ENCODE measurements around the gene FOXD1. TPM values are rescaled to one million over a fixed set of nuclear protein-coding genes. Genes with fewer than 3 reads are reported as not detected.

The FOXD1 gene
- total RNA-seq, 4 donors from 2014 or later: 0.48 to 3.5 (median 1.5) TPM; not detected in 1

- Histone ChIP-seq H3K4me3 (no peak overlapping the region), H3K9me3 (no peaks in the 10 kb centered on the region), H3K36me3 (no peaks in the 10 kb centered on the region), H3K27me3 (peaks cover 0 to 63% (median 0%) of the 10 kb centered on the region in 4 donors), H3K4me1 (peaks cover 0 to 20% (median 5%) of the 10 kb centered on the region in 3 donors), H3K27ac (no peak overlapping the region)
- DNase-seq: no peak
- no peak for TF ChIP-seq POLR2A (IDR thresholded peaks at IDR 0.05)
- no peak for TF ChIP-seq CTCF (IDR thresholded peaks at IDR 0.05)
- intact Hi-C loops (cut with DNase I): no loop called here
- 12 to 38% methylated on average over 5 of the region's 5 CpGs for WGBS, 2 donors
Observed at GRCh38 chr5:73424556-73424977, 24.0 kb downstream of the FOXD1 start.

- WGBS, 2 donors: 57 to 88% methylated on average over 1 of the region's 1 CpG
- no peaks in the 10 kb centered on the region for H3K9me3 ChIP-seq
- no peak for TF ChIP-seq CTCF (IDR thresholded peaks at IDR 0.05)
- TF ChIP-seq POLR2A (IDR thresholded peaks at IDR 0.05): no peak
- H3K36me3 ChIP-seq: no peaks in the 10 kb centered on the region
- no peak overlapping the region for H3K27ac ChIP-seq
- no peak for DNase-seq
- H3K4me3 ChIP-seq: no peak overlapping the region
- H3K4me1 ChIP-seq: peaks cover 0 to 32% (median 10%) of the 10 kb centered on the region in 3 donors
- intact Hi-C loops (cut with DNase I): no loop called here
- H3K27me3 ChIP-seq: peaks cover 0 to 78% (median 3%) of the 10 kb centered on the region in 4 donors
Observed at GRCh38 chr5:73422164-73422563, 26.4 kb downstream of the FOXD1 start.

GRCh38 chr5:73420666-73421065 is 27.9 kb downstream of the FOXD1 start:
- intact Hi-C loops (cut with DNase I): no loop called here
- no peak overlapping the region for H3K27ac ChIP-seq
- 61 to 76% methylated on average over 3 of the region's 3 CpGs for WGBS, 2 donors
- H3K4me3 ChIP-seq: no peak overlapping the region
- peaks cover 0 to 87% (median 3%) of the 10 kb centered on the region in 4 donors for H3K27me3 ChIP-seq
- no peak for DNase-seq
- no peaks in the 10 kb centered on the region for H3K9me3 ChIP-seq
- peaks cover 0 to 32% (median 10%) of the 10 kb centered on the region in 3 donors for H3K4me1 ChIP-seq
- no peak for TF ChIP-seq POLR2A (IDR thresholded peaks at IDR 0.05)
- no peak for TF ChIP-seq CTCF (IDR thresholded peaks at IDR 0.05)
- no peaks in the 10 kb centered on the region for H3K36me3 ChIP-seq

GRCh38 chr5:73419465-73420390 is 28.8 kb downstream of the FOXD1 start:
- no peak for TF ChIP-seq POLR2A (IDR thresholded peaks at IDR 0.05)
- Histone ChIP-seq H3K4me3 (peak overlapping the region; percentile 2 to 62 (median 29)), H3K36me3 (no peaks in the 10 kb centered on the region), H3K27me3 (peaks cover 0 to 94% (median 3%) of the 10 kb centered on the region in 4 donors), H3K9me3 (no peaks in the 10 kb centered on the region), H3K4me1 (peaks cover 0 to 29% (median 10%) of the 10 kb centered on the region in 3 donors), H3K27ac (peak overlapping the region in 1 of 4 donors; percentile 62)
- intact Hi-C loops (cut with DNase I): no loop called here
- 16 to 26% methylated on average over 32 to 49 of the region's 79 CpGs for WGBS, 2 donors
- no peak for DNase-seq

- Histone ChIP-seq H3K4me3 (peak overlapping the region in 2 of 4 donors; percentile 41 to 62), H3K27me3 (peaks cover 0 to 98% (median 3%) of the 10 kb centered on the region in 4 donors), H3K36me3 (no peaks in the 10 kb centered on the region), H3K9me3 (no peaks in the 10 kb centered on the region), H3K27ac (peak overlapping the region in 1 of 4 donors; percentile 62), H3K4me1 (peaks cover 0 to 23% (median 10%) of the 10 kb centered on the region in 3 donors)
- WGBS, 2 donors: 26 to 63% methylated on average over 5 to 6 of the region's 6 CpGs
- TF ChIP-seq POLR2A (IDR thresholded peaks at IDR 0.05) (no peak), CTCF (IDR thresholded peaks at IDR 0.05) (no peak)
- no peak for DNase-seq
- intact Hi-C loops (cut with DNase I): no loop called here
Observed at GRCh38 chr5:73419117-73419464, 29.5 kb downstream of the FOXD1 start.
